ENCODE results near the gene NANOG.
"Not testable (repeated sequence)": the region's sequence is repeated elsewhere in the genome, so short reads cannot be mapped to it uniquely, and the experiment has no call there.

NANOG gene

GRCh38 chr12:7769999-7770398 is 19.2 kb upstream of the NANOG start:
- Histone ChIP-seq H3K9ac (ENCODE audit: low read length in 2 of 2) (no peak overlapping the region), H3K27me3 (ENCODE audit: control insufficient read depth in 1 of 2, insufficient read depth in 2 of 2, low read length in 2 of 2) (no peaks in the 10 kb centered on the region), H3K9me3 (ENCODE audit: control insufficient read depth in 2 of 2, low read length in 2 of 2) (no peaks in the 10 kb centered on the region), H3K36me3 (ENCODE audit: control insufficient read depth in 2 of 2, insufficient read depth in 2 of 2, low read length in 2 of 2) (no peaks in the 10 kb centered on the region), H3K4me3 (ENCODE audit: low read length in 2 of 2) (no peak overlapping the region), H3K4me1 (ENCODE audit: control insufficient read depth, insufficient read depth, low read length) (no peaks in the 10 kb centered on the region), H3K27ac (ENCODE audit: low read length) (no peak overlapping the region)

GRCh38 chr12:7781274-7781673 is 7.9 kb upstream of the NANOG start:
- H3K4me1 ChIP-seq (ENCODE audit: control insufficient read depth, insufficient read depth, low read length) = no peaks in the 10 kb centered on the region
- H3K27me3 ChIP-seq (ENCODE audit: control insufficient read depth in 1 of 2, insufficient read depth in 2 of 2, low read length in 2 of 2) = no peaks in the 10 kb centered on the region
- H3K36me3 ChIP-seq (ENCODE audit: control insufficient read depth in 2 of 2, insufficient read depth in 2 of 2, low read length in 2 of 2) = no peaks in the 10 kb centered on the region
- H3K4me3 ChIP-seq (ENCODE audit: low read length in 2 of 2) = no peak overlapping the region
- H3K9me3 ChIP-seq (ENCODE audit: control insufficient read depth in 2 of 2, low read length in 2 of 2) = no peaks in the 10 kb centered on the region
- no peak overlapping the region for H3K27ac ChIP-seq (ENCODE audit: low read length)
- H3K9ac ChIP-seq (ENCODE audit: low read length in 2 of 2) = no peak overlapping the region

GRCh38 chr12:7782055-7782454 is 7.1 kb upstream of the NANOG start:
- no peaks in the 10 kb centered on the region for H3K27me3 ChIP-seq (ENCODE audit: control insufficient read depth in 1 of 2, insufficient read depth in 2 of 2, low read length in 2 of 2)
- no peak overlapping the region for H3K27ac ChIP-seq (ENCODE audit: low read length)
- no peak overlapping the region for H3K4me3 ChIP-seq (ENCODE audit: low read length in 2 of 2)
- no peak overlapping the region for H3K9ac ChIP-seq (ENCODE audit: low read length in 2 of 2)
- no peaks in the 10 kb centered on the region for H3K4me1 ChIP-seq (ENCODE audit: control insufficient read depth, insufficient read depth, low read length)
- no peaks in the 10 kb centered on the region for H3K36me3 ChIP-seq (ENCODE audit: control insufficient read depth in 2 of 2, insufficient read depth in 2 of 2, low read length in 2 of 2)
- no peaks in the 10 kb centered on the region for H3K9me3 ChIP-seq (ENCODE audit: control insufficient read depth in 2 of 2, low read length in 2 of 2)

GRCh38 chr12:7783433-7783832 is 5.8 kb upstream of the NANOG start:
- H3K9me3 ChIP-seq (ENCODE audit: control insufficient read depth in 2 of 2, low read length in 2 of 2); H3K36me3 ChIP-seq (ENCODE audit: control insufficient read depth in 2 of 2, insufficient read depth in 2 of 2, low read length in 2 of 2); H3K4me3 ChIP-seq (ENCODE audit: low read length in 2 of 2); H3K4me1 ChIP-seq (ENCODE audit: control insufficient read depth, insufficient read depth, low read length); H3K27me3 ChIP-seq (ENCODE audit: control insufficient read depth in 1 of 2, insufficient read depth in 2 of 2, low read length in 2 of 2); H3K9ac ChIP-seq (ENCODE audit: low read length in 2 of 2); H3K27ac ChIP-seq (ENCODE audit: low read length): not testable (repeated sequence)

- Histone ChIP-seq H3K4me1 (ENCODE audit: control insufficient read depth, insufficient read depth, low read length) (no peaks in the 10 kb centered on the region), H3K4me3 (ENCODE audit: low read length in 2 of 2) (no peak overlapping the region), H3K36me3 (ENCODE audit: control insufficient read depth in 2 of 2, insufficient read depth in 2 of 2, low read length in 2 of 2) (no peaks in the 10 kb centered on the region), H3K27ac (ENCODE audit: low read length) (no peak overlapping the region), H3K9me3 (ENCODE audit: control insufficient read depth in 2 of 2, low read length in 2 of 2) (no peaks in the 10 kb centered on the region), H3K27me3 (ENCODE audit: control insufficient read depth in 1 of 2, insufficient read depth in 2 of 2, low read length in 2 of 2) (no peaks in the 10 kb centered on the region), H3K9ac (ENCODE audit: low read length in 2 of 2) (no peak overlapping the region)
These were observed 4.5 kb upstream of the NANOG start for GRCh38 chr12:7784701-7785100.

- Histone ChIP-seq H3K9ac (ENCODE audit: low read length in 2 of 2) (no peak overlapping the region), H3K4me3 (ENCODE audit: low read length in 2 of 2) (no peak overlapping the region), H3K36me3 (ENCODE audit: control insufficient read depth in 2 of 2, insufficient read depth in 2 of 2, low read length in 2 of 2) (no peaks in the 10 kb centered on the region), H3K27ac (ENCODE audit: low read length) (no peak overlapping the region), H3K9me3 (ENCODE audit: control insufficient read depth in 2 of 2, low read length in 2 of 2) (no peaks in the 10 kb centered on the region), H3K27me3 (ENCODE audit: control insufficient read depth in 1 of 2, insufficient read depth in 2 of 2, low read length in 2 of 2) (peaks cover 2 to 5% of the 10 kb centered on the region in 2 donors), H3K4me1 (ENCODE audit: control insufficient read depth, insufficient read depth, low read length) (no peaks in the 10 kb centered on the region)
These were observed 1.5 kb upstream of the NANOG start for GRCh38 chr12:7787574-7788293.

- no peak overlapping the region for H3K27ac ChIP-seq (ENCODE audit: low read length)
- H3K9me3 ChIP-seq (ENCODE audit: control insufficient read depth in 2 of 2, low read length in 2 of 2) = no peaks in the 10 kb centered on the region
- H3K36me3 ChIP-seq (ENCODE audit: control insufficient read depth in 2 of 2, insufficient read depth in 2 of 2, low read length in 2 of 2) = no peaks in the 10 kb centered on the region
- H3K4me1 ChIP-seq (ENCODE audit: control insufficient read depth, insufficient read depth, low read length) = no peaks in the 10 kb centered on the region
- no peak overlapping the region for H3K9ac ChIP-seq (ENCODE audit: low read length in 2 of 2)
- H3K4me3 ChIP-seq (ENCODE audit: low read length in 2 of 2) = no peak overlapping the region
- peaks cover 2 to 5% of the 10 kb centered on the region in 2 donors for H3K27me3 ChIP-seq (ENCODE audit: control insufficient read depth in 1 of 2, insufficient read depth in 2 of 2, low read length in 2 of 2)
These were observed 925 bp upstream of the NANOG start for GRCh38 chr12:7788294-7788660.

GRCh38 chr12:7793211-7793610 is 4.0 kb downstream of the NANOG start:
- Histone ChIP-seq H3K36me3 (ENCODE audit: control insufficient read depth in 2 of 2, insufficient read depth in 2 of 2, low read length in 2 of 2) (no peaks in the 10 kb centered on the region), H3K9ac (ENCODE audit: low read length in 2 of 2) (no peak overlapping the region), H3K27ac (ENCODE audit: low read length) (no peak overlapping the region), H3K9me3 (ENCODE audit: control insufficient read depth in 2 of 2, low read length in 2 of 2) (no peaks in the 10 kb centered on the region), H3K4me1 (ENCODE audit: control insufficient read depth, insufficient read depth, low read length) (no peaks in the 10 kb centered on the region), H3K4me3 (ENCODE audit: low read length in 2 of 2) (no peak overlapping the region), H3K27me3 (ENCODE audit: control insufficient read depth in 1 of 2, insufficient read depth in 2 of 2, low read length in 2 of 2) (peaks cover 2 to 5% of the 10 kb centered on the region in 2 donors)

- not testable (repeated sequence) for H3K36me3 ChIP-seq (ENCODE audit: control insufficient read depth in 2 of 2, insufficient read depth in 2 of 2, low read length in 2 of 2); H3K27ac ChIP-seq (ENCODE audit: low read length); H3K9ac ChIP-seq (ENCODE audit: low read length in 2 of 2); H3K27me3 ChIP-seq (ENCODE audit: control insufficient read depth in 1 of 2, insufficient read depth in 2 of 2, low read length in 2 of 2); H3K4me3 ChIP-seq (ENCODE audit: low read length in 2 of 2); H3K9me3 ChIP-seq (ENCODE audit: control insufficient read depth in 2 of 2, low read length in 2 of 2); H3K4me1 ChIP-seq (ENCODE audit: control insufficient read depth, insufficient read depth, low read length)
These were observed 8.1 kb downstream of the NANOG start for GRCh38 chr12:7797269-7797668.

- no peak overlapping the region for H3K9ac ChIP-seq (ENCODE audit: low read length in 2 of 2)
These were observed 8.6 kb downstream of the NANOG start for GRCh38 chr12:7797698-7798398.

GRCh38 chr12:7798750-7799308 is 9.6 kb downstream of the NANOG start:
- not testable (repeated sequence) for H3K9ac ChIP-seq (ENCODE audit: low read length in 2 of 2); H3K27me3 ChIP-seq (ENCODE audit: control insufficient read depth in 1 of 2, insufficient read depth in 2 of 2, low read length in 2 of 2); H3K27ac ChIP-seq (ENCODE audit: low read length); H3K4me3 ChIP-seq (ENCODE audit: low read length in 2 of 2); H3K4me1 ChIP-seq (ENCODE audit: control insufficient read depth, insufficient read depth, low read length); H3K9me3 ChIP-seq (ENCODE audit: control insufficient read depth in 2 of 2, low read length in 2 of 2); H3K36me3 ChIP-seq (ENCODE audit: control insufficient read depth in 2 of 2, insufficient read depth in 2 of 2, low read length in 2 of 2)

More at GRCh38 chr12:7797698-7798398, 8.6 kb downstream of the NANOG start:
- Histone ChIP-seq H3K4me1 (ENCODE audit: control insufficient read depth, insufficient read depth, low read length) (no peaks in the 10 kb centered on the region), H3K36me3 (ENCODE audit: control insufficient read depth in 2 of 2, insufficient read depth in 2 of 2, low read length in 2 of 2) (no peaks in the 10 kb centered on the region), H3K4me3 (ENCODE audit: low read length in 2 of 2) (no peak overlapping the region), H3K9me3 (ENCODE audit: control insufficient read depth in 2 of 2, low read length in 2 of 2) (no peaks in the 10 kb centered on the region), H3K27me3 (ENCODE audit: control insufficient read depth in 1 of 2, insufficient read depth in 2 of 2, low read length in 2 of 2) (no peaks in the 10 kb centered on the region), H3K27ac (ENCODE audit: low read length) (no peak overlapping the region)
